Sigmoid colon (tissue), 4 donors: Measurements from ENCODE around the gene PLCH2.
"Not testable (repeated sequence)": the region's sequence is repeated elsewhere in the genome, so short reads cannot be mapped to it uniquely, and the experiment has no call there.

Experiments used
- CTCF ChIP-seq, 4 experiments: fragments of 450-650 bp in 3 of 4; fragments of 200-600 bp in 1 of 4; IDR thresholded peaks; one replicate each; pipeline ENCODE4 v1.5.1; 2016 to 2019; ENCODE audit warnings: antibody characterized with exemption in 4 of 4, mild to moderate bottlenecking in 3 of 4, moderate library complexity in 2 of 4
- EP300 ChIP-seq, 4 donors: sonication (generic); formaldehyde crosslinking; IDR thresholded peaks; one replicate each; pipeline ENCODE4 v1.6.1; 2017; ENCODE audit warnings: antibody characterized with exemption in 4 of 4
- POLR2A ChIP-seq, 2 donors: fragments of 450-650 bp; IDR thresholded peaks; one replicate each; pipeline ENCODE4 v1.6.1; 2016; ENCODE audit warnings: antibody characterized with exemption in 2 of 2, mild to moderate bottlenecking in 2 of 2, moderate library complexity in 2 of 2
- POLR2AphosphoS5 ChIP-seq, 4 donors: sonication (generic); formaldehyde crosslinking; IDR thresholded peaks; one replicate each; pipeline ENCODE4 v1.6.1; 2017; ENCODE audit warnings: antibody characterized with exemption in 4 of 4

- not testable (repeated sequence) for TF ChIP-seq CTCF, POLR2A, POLR2AphosphoS5, EP300 (IDR thresholded peaks at IDR 0.05)
Observed at GRCh38 chr1:2440346-2440745, 35.7 kb upstream of the PLCH2 start.
